PC-9 (cell line): ENCODE data around the gene DNAJB6. TPM values are rescaled to one million over a fixed set of nuclear protein-coding genes. Genes with fewer than 3 reads are reported as not detected.

ENCODE experiments used
- BruUV-seq: library from RNA; stranded (reverse); fragments of 400-500 nt; replicated peaks from 2 replicates; lab custom pipeline; 2021; lab: Mats Ljungman, UMichigan
- CTCF ChIA-PET: fragments of 300-600 bp; sonication (Branson Sonifier 250); formaldehyde crosslinking; loops from one replicate; lab custom pipeline; 2022; ENCODE audit warnings: antibody characterized with exemption; lab: Charles Lee
- POLR2A ChIA-PET: fragments of 300-600 bp; sonication (Branson Sonifier 250); formaldehyde crosslinking; loops from one replicate; lab custom pipeline; 2022; ENCODE audit warnings: antibody characterized with exemption; ENCODE audit not compliant: unreplicated experiment; lab: Charles Lee
- DNase-seq, 2 experiments: peaks; one replicate each; pipeline versions ENCODE4 v3.0.0 to v3.0.0-alpha.2; 2015 to 2022; ENCODE audit warnings: mixed read lengths in 1 of 2
- H2AFZ ChIP-seq: fragments of 200-600 bp; sonication (generic); 2 replicates; pipeline ENCODE4 v1.8.1; 2017; ENCODE audit warnings: antibody characterized with exemption
- H3F3A ChIP-seq: fragments of 200-600 bp; sonication (generic); 2 replicates; pipeline ENCODE4 v1.8.1; 2017; ENCODE audit warnings: antibody characterized with exemption, mild to moderate bottlenecking, low read depth; ENCODE audit not compliant: insufficient read depth
- H3K27ac ChIP-seq: fragments of 200-600 bp; sonication (generic); 2 replicates; pipeline ENCODE4 v1.6.1; 2016; ENCODE audit warnings: mixed run types
- H3K27me3 ChIP-seq: fragments of 200-600 bp; sonication (generic); 2 replicates; pipeline ENCODE4 v1.6.1; 2016; ENCODE audit warnings: low read depth, mixed run types; ENCODE audit not compliant: insufficient read depth
- H3K36me3 ChIP-seq: fragments of 200-600 bp; sonication (generic); 2 replicates; pipeline ENCODE4 v1.6.1; 2016; ENCODE audit warnings: low read depth, mixed run types
- H3K4me1 ChIP-seq: fragments of 200-600 bp; sonication (generic); replicated peaks from 2 replicates; pipeline ENCODE4 v1.6.1; 2016; ENCODE audit warnings: mixed run types; ENCODE audit not compliant: insufficient read depth
- H3K4me2 ChIP-seq: fragments of 200-600 bp; sonication (generic); 2 replicates; pipeline ENCODE4 v1.6.1; 2017; ENCODE audit warnings: mixed run types
- H3K4me3 ChIP-seq: fragments of 200-600 bp; sonication (generic); 2 replicates; pipeline ENCODE4 v1.6.1; 2016; ENCODE audit warnings: mixed run types
- H3K79me2 ChIP-seq: fragments of 200-600 bp; sonication (generic); 2 replicates; pipeline ENCODE4 v1.6.1; 2017; ENCODE audit warnings: low read depth, mixed run types
- H3K9me2 ChIP-seq: fragments of 200-600 bp; sonication (generic); 2 replicates; pipeline ENCODE4 v1.8.1; 2017; ENCODE audit warnings: mild to moderate bottlenecking; ENCODE audit not compliant: insufficient read depth
- H3K9me3 ChIP-seq: fragments of 200-600 bp; sonication (generic); 2 replicates; pipeline ENCODE4 v1.8.1; 2016; ENCODE audit warnings: low read depth; ENCODE audit not compliant: insufficient read depth
- H4K20me1 ChIP-seq: fragments of 200-600 bp; sonication (generic); 2 replicates; pipeline ENCODE4 v1.8.1; 2017; ENCODE audit not compliant: insufficient read depth
- CTCF ChIP-seq: fragments of 200-600 bp; sonication (generic); conservative IDR thresholded peaks from 2 replicates; pipeline ENCODE4 v1.6.1; 2017; ENCODE audit warnings: mixed run types, antibody characterized with exemption, mild to moderate bottlenecking, moderate library complexity
- EZH2 ChIP-seq: fragments of 200-600 bp; sonication (generic); IDR thresholded peaks from 2 replicates; pipeline ENCODE4 v1.8.0; 2017; ENCODE audit warnings: antibody characterized with exemption, low read depth
- intact Hi-C: fragments of 100-400 bp; cut with micrococcal nuclease; formaldehyde crosslinking; loops from one replicate; pipeline ENCODE4 v1.10.0; 2022; ENCODE audit not compliant: unreplicated experiment
- total RNA-seq: library from RNA; stranded (reverse); gene quantifications from 2 replicates; pipeline ENCODE4 v1.2.3, GENCODE V29; 2021

The DNAJB6 gene
- total RNA-seq, 1 experiment from 2014 or later = 182 TPM

GRCh38 chr7:157372300-157373232 is 35.8 kb downstream of the DNAJB6 start:
- H3K4me2 ChIP-seq = no peak overlapping the region
- peaks cover 86% of the 10 kb centered on the region for H3K79me2 ChIP-seq
- no TSS peak for BruUV-seq
- no peak for TF ChIP-seq EZH2
- no peak for TF ChIP-seq CTCF
- DNase-seq = no peak
- H3F3A ChIP-seq = peaks cover 50% of the 10 kb centered on the region
- no peaks in the 10 kb centered on the region for H3K9me3 ChIP-seq
- intact Hi-C loops = no loop called here
- H3K27me3 ChIP-seq = no peaks in the 10 kb centered on the region
- no peaks in the 10 kb centered on the region for H3K4me1 ChIP-seq
- H3K9me2 ChIP-seq = no peaks in the 10 kb centered on the region
- H2AFZ ChIP-seq = no peak overlapping the region
- peaks cover 90% of the 10 kb centered on the region for H4K20me1 ChIP-seq
- no peak overlapping the region for H3K27ac ChIP-seq
- H3K36me3 ChIP-seq = peaks cover 58% of the 10 kb centered on the region
- POLR2A ChIA-PET = no interaction called here
- CTCF ChIA-PET = no interaction called here
- H3K4me3 ChIP-seq = no peak overlapping the region

GRCh38 chr7:157373493-157373892 is 36.7 kb downstream of the DNAJB6 start:
- peaks cover 90% of the 10 kb centered on the region for H4K20me1 ChIP-seq

GRCh38 chr7:157375410-157375809 is 38.6 kb downstream of the DNAJB6 start:
- H3F3A ChIP-seq = peaks cover 57% of the 10 kb centered on the region
- no TSS peak for BruUV-seq
- no peak overlapping the region for H3K27ac ChIP-seq
- no peaks in the 10 kb centered on the region for H3K9me2 ChIP-seq
- ChIA-PET POLR2A (no interaction called here), CTCF (no interaction called here)
- H3K9me3 ChIP-seq = no peaks in the 10 kb centered on the region
- H2AFZ ChIP-seq = no peak overlapping the region
- no peak for DNase-seq
- no peak overlapping the region for H3K4me2 ChIP-seq
- no peaks in the 10 kb centered on the region for H3K4me1 ChIP-seq
- no peaks in the 10 kb centered on the region for H3K27me3 ChIP-seq
- peaks cover 99% of the 10 kb centered on the region for H3K79me2 ChIP-seq
- TF ChIP-seq EZH2 = no peak
- TF ChIP-seq CTCF = no peak
- H4K20me1 ChIP-seq = peaks cover 100% of the 10 kb centered on the region
- H3K36me3 ChIP-seq = peaks cover 48% of the 10 kb centered on the region
- intact Hi-C loops = no loop called here
- H3K4me3 ChIP-seq = no peak overlapping the region

More at GRCh38 chr7:157373493-157373892, 36.7 kb downstream of the DNAJB6 start:
- no peak for TF ChIP-seq EZH2
- no peak for TF ChIP-seq CTCF
- Histone ChIP-seq H3K4me3 (no peak overlapping the region), H3K27me3 (no peaks in the 10 kb centered on the region), H3K36me3 (peaks cover 49% of the 10 kb centered on the region), H3K9me3 (no peaks in the 10 kb centered on the region), H3K79me2 (peaks cover 86% of the 10 kb centered on the region), H3K9me2 (no peaks in the 10 kb centered on the region), H3K4me2 (no peak overlapping the region), H3F3A (peaks cover 50% of the 10 kb centered on the region), H3K4me1 (no peaks in the 10 kb centered on the region), H3K27ac (no peak overlapping the region), H2AFZ (no peak overlapping the region)
- BruUV-seq = no TSS peak
- ChIA-PET CTCF (no interaction called here), POLR2A (no interaction called here)
- no peak for DNase-seq
- intact Hi-C loops = no loop called here
